Neural progenitor cell (in vitro differentiated cells): ENCODE data around the gene PPP2R5C. TPM values are rescaled to one million over a fixed set of nuclear protein-coding genes. Genes with fewer than 3 reads are reported as not detected.

Source experiments
- DNase-seq: peaks from one replicate; pipeline ENCODE4 v3.0.0-alpha.2; 2016; ENCODE audit warnings: low spot score
- H2AFZ ChIP-seq: fragments of 200-600 bp; sonication (generic); replicated peaks from 2 replicates; pipeline ENCODE4 v1.6.1; 2016; ENCODE audit warnings: antibody characterized with exemption
- H3F3A ChIP-seq: fragments of 200-600 bp; sonication (generic); 2 replicates; pipeline ENCODE4 v1.6.1; 2016; ENCODE audit warnings: antibody characterized with exemption, low read depth
- H3K27ac ChIP-seq: fragments of 200-600 bp; sonication (generic); 2 replicates; pipeline ENCODE4 v1.5.1; 2016; ENCODE audit warnings: mild to moderate bottlenecking
- H3K27me3 ChIP-seq: fragments of 200-600 bp; sonication (generic); 2 replicates; pipeline ENCODE4 v1.6.1; 2016; ENCODE audit warnings: mild to moderate bottlenecking, moderate library complexity
- H3K36me3 ChIP-seq: fragments of 200-600 bp; sonication (generic); 2 replicates; pipeline ENCODE4 v1.5.1; 2016
- H3K4me1 ChIP-seq: fragments of 200-600 bp; sonication (generic); 2 replicates; pipeline ENCODE4 v1.6.1; 2016; ENCODE audit warnings: mixed run types
- H3K4me2 ChIP-seq: fragments of 200-600 bp; sonication (generic); 2 replicates; pipeline ENCODE4 v1.6.1; 2016
- H3K4me3 ChIP-seq: fragments of 200-600 bp; sonication (generic); 2 replicates; pipeline ENCODE4 v1.5.1; 2016
- H3K79me2 ChIP-seq: fragments of 200-600 bp; sonication (generic); 2 replicates; pipeline ENCODE4 v1.6.1; 2016; ENCODE audit warnings: low read depth
- H3K9ac ChIP-seq: fragments of 200-600 bp; sonication (generic); 2 replicates; pipeline ENCODE4 v1.6.1; 2016
- H3K9me3 ChIP-seq: fragments of 200-600 bp; sonication (generic); 2 replicates; pipeline ENCODE4 v1.5.1; 2016; ENCODE audit warnings: low read depth
- H4K20me1 ChIP-seq: fragments of 200-600 bp; sonication (generic); 2 replicates; pipeline ENCODE4 v1.6.1; 2016; ENCODE audit warnings: low read depth
- H3K27ac Mint-ChIP-seq: 3 replicates; pipeline ENCODE4 v1.8.0; 2021; ENCODE audit warnings: mixed read lengths
- H3K27me3 Mint-ChIP-seq: 2 replicates; pipeline ENCODE4 v1.8.0; 2022; ENCODE audit warnings: low read depth, mild to moderate bottlenecking, inconsistent platforms, moderate library complexity, mixed read lengths; ENCODE audit not compliant: insufficient read depth
- H3K36me3 Mint-ChIP-seq: 3 replicates; pipeline ENCODE4 v1.8.0; 2021; ENCODE audit warnings: mixed read lengths
- H3K4me1 Mint-ChIP-seq: 3 replicates; pipeline ENCODE4 v1.8.0; 2021; ENCODE audit warnings: mixed read lengths
- H3K4me3 Mint-ChIP-seq: 3 replicates; pipeline ENCODE4 v1.8.0; 2021; ENCODE audit warnings: mild to moderate bottlenecking, moderate library complexity, mixed read lengths
- H3K9me3 Mint-ChIP-seq: 3 replicates; pipeline ENCODE4 v1.8.0; 2020; ENCODE audit warnings: mixed read lengths
- EZH2 ChIP-seq: fragments of 200-600 bp; sonication (generic); IDR thresholded peaks from 2 replicates; pipeline ENCODE4 v1.6.1; 2017; ENCODE audit warnings: antibody characterized with exemption, mild to moderate bottlenecking, moderate library complexity
- EZH2phosphoT487 ChIP-seq: fragments of 200-600 bp; sonication (generic); IDR thresholded peaks from 2 replicates; pipeline ENCODE4 v1.6.1; 2017; ENCODE audit warnings: antibody characterized with exemption
- total RNA-seq: library from RNA; depleted of rRNA; stranded (reverse); fragments of >200 nt; gene quantifications from 2 replicates; pipeline ENCODE4 v1.2.3, GENCODE V29; 2015; ENCODE audit warnings: low replicate concordance
- TF ChIP-seq, protein P1 (sequence below): fragments of 200-600 bp; sonication (generic); IDR thresholded peaks from 2 replicates; pipeline ENCODE4 v1.5.1; 2017; ENCODE audit warnings: antibody characterized with exemption, mild to moderate bottlenecking

The PPP2R5C gene
- total RNA-seq, 1 donor from 2014 or later = 183 TPM

- no peak overlapping the region for H3K4me3 Mint-ChIP-seq
- Histone ChIP-seq H3K4me1 (peaks cover 17% of the 10 kb centered on the region), H4K20me1 (no peaks in the 10 kb centered on the region), H3K79me2 (no peaks in the 10 kb centered on the region), H3K4me3 (no peak overlapping the region), H3K9me3 (no peaks in the 10 kb centered on the region), H3K9ac (no peak overlapping the region), H3K36me3 (peaks cover under 1% of the 10 kb centered on the region), H3K27ac (peak overlapping the region; percentile 32), H3K27me3 (no peaks in the 10 kb centered on the region), H3K4me2 (peak overlapping the region; percentile 52), H3F3A (peaks cover 8% of the 10 kb centered on the region), H2AFZ (no peak overlapping the region)
- H3K27me3 Mint-ChIP-seq = peaks cover 9% of the 10 kb centered on the region
- peak overlapping the region; percentile 63 for H3K27ac Mint-ChIP-seq
- TF ChIP-seq EZH2phosphoT487 (no peak), EZH2 (no peak)
- TF ChIP-seq, protein P1, sequence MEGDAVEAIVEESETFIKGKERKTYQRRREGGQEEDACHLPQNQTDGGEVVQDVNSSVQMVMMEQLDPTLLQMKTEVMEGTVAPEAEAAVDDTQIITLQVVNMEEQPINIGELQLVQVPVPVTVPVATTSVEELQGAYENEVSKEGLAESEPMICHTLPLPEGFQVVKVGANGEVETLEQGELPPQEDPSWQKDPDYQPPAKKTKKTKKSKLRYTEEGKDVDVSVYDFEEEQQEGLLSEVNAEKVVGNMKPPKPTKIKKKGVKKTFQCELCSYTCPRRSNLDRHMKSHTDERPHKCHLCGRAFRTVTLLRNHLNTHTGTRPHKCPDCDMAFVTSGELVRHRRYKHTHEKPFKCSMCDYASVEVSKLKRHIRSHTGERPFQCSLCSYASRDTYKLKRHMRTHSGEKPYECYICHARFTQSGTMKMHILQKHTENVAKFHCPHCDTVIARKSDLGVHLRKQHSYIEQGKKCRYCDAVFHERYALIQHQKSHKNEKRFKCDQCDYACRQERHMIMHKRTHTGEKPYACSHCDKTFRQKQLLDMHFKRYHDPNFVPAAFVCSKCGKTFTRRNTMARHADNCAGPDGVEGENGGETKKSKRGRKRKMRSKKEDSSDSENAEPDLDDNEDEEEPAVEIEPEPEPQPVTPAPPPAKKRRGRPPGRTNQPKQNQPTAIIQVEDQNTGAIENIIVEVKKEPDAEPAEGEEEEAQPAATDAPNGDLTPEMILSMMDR = no peak
- H3K9me3 Mint-ChIP-seq = no peaks in the 10 kb centered on the region
- peak; percentile 45 for DNase-seq
- peaks cover 9% of the 10 kb centered on the region for H3K36me3 Mint-ChIP-seq
- H3K4me1 Mint-ChIP-seq = peaks cover 33% of the 10 kb centered on the region
Observed at GRCh38 chr14:101918065-101918989, 156.8 kb downstream of the PPP2R5C start.

DNA sequence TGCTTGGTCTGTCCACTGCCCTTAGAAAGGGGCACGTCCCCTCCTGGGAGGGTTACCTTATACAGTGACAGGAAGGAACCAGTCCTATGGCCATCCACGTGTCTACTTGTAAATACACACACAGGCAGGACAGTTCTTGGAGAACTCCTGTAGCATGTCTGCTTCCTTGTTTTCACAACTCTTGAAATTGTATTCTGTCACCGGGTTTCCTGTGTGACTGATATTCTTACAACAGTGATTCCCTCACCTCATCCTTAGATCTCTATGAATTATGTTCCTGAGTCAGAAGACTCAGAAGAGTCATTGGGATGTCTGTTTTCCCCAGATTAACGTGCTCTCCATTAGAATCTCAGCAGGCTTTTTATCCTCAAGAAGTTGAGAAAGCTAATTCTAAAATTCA is 158.8 kb downstream of the PPP2R5C start:
- Histone ChIP-seq H3K27me3 (no peaks in the 10 kb centered on the region), H3K9ac (no peak overlapping the region), H3K4me1 (peaks cover 17% of the 10 kb centered on the region), H3K9me3 (no peaks in the 10 kb centered on the region), H3K79me2 (no peaks in the 10 kb centered on the region), H4K20me1 (no peaks in the 10 kb centered on the region), H3K36me3 (no peaks in the 10 kb centered on the region), H3K27ac (no peak overlapping the region), H2AFZ (no peak overlapping the region), H3K4me3 (no peak overlapping the region), H3K4me2 (no peak overlapping the region), H3F3A (peaks cover 8% of the 10 kb centered on the region)
- Mint-ChIP-seq H3K27ac (no peak overlapping the region), H3K4me1 (peaks cover 33% of the 10 kb centered on the region), H3K4me3 (no peak overlapping the region), H3K9me3 (no peaks in the 10 kb centered on the region), H3K27me3 (peaks cover 9% of the 10 kb centered on the region), H3K36me3 (peaks cover 9% of the 10 kb centered on the region)
- DNase-seq = no peak
- TF ChIP-seq EZH2 = no peak
- no peak for TF ChIP-seq EZH2phosphoT487
- TF ChIP-seq, protein P1 = no peak

DNA sequence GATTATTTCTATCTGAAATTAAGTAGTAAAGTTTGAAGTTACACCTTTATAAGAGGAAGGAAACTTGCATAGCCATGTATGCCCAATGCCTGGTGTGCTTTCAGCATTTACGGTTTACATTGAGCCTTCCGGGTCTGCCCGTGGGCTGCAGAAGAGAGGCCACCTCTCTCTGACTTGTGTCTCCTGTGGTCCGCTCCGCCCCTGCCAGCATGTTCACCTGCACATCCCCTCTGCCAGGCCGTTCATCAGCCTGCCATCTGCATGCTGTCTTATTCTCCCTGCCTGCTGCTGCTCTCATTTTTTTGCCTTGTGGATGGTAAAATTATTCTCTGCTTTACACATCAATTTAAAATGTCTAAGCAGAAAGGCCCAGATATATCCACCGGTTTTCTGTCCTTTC is 161.4 kb downstream of the PPP2R5C start:
- H3K36me3 ChIP-seq = no peaks in the 10 kb centered on the region
- H3K4me2 ChIP-seq = no peak overlapping the region
- Mint-ChIP-seq H3K27ac (no peak overlapping the region), H3K36me3 (peaks cover 9% of the 10 kb centered on the region), H3K4me1 (peaks cover 9% of the 10 kb centered on the region), H3K9me3 (no peaks in the 10 kb centered on the region), H3K4me3 (no peak overlapping the region), H3K27me3 (peaks cover 6% of the 10 kb centered on the region)
- DNase-seq = no peak
- no peaks in the 10 kb centered on the region for H3K27me3 ChIP-seq
- no peak overlapping the region for H3K27ac ChIP-seq
- no peak overlapping the region for H3K4me3 ChIP-seq
- TF ChIP-seq EZH2phosphoT487 (no peak), EZH2 (no peak)
- TF ChIP-seq, protein P1 = no peak
- no peaks in the 10 kb centered on the region for H3K79me2 ChIP-seq
- H4K20me1 ChIP-seq = no peaks in the 10 kb centered on the region
- H3K4me1 ChIP-seq = peaks cover 8% of the 10 kb centered on the region
- no peak overlapping the region for H3K9ac ChIP-seq
- no peaks in the 10 kb centered on the region for H3K9me3 ChIP-seq
- H3F3A ChIP-seq = peaks cover 2% of the 10 kb centered on the region
- no peak overlapping the region for H2AFZ ChIP-seq
